ENCODE results near the gene RNU4-1.
"Not testable (repeated sequence)": the region's sequence is repeated elsewhere in the genome, so short reads cannot be mapped to it uniquely, and the experiment has no call there.

Gene RNU4-1

GRCh38 chr12:120257041-120257821 lies 35.8 kb downstream of the RNU4-1 start:
- DNase-seq, result no peak

DNA sequence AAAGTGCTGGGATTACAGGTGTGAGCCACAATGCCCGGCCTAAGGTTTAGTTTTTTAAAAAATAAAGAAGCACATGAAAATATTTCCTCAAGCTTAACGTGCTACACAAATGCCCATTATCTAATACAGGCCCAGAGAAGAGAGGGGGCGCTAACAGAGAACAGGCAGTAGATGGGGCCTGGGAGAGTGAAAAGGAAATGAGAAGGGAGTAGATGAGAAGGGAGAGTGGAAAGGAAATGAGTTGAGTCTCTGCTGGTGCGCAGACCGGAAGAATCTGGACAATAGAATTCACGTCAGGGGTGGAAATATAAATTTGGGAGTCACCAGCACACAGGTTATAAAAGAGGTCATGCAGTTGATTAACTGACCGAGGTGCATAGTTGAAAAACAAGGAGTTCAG lies 38.2 kb downstream of the RNU4-1 start:
- no peak for DNase-seq

DNA sequence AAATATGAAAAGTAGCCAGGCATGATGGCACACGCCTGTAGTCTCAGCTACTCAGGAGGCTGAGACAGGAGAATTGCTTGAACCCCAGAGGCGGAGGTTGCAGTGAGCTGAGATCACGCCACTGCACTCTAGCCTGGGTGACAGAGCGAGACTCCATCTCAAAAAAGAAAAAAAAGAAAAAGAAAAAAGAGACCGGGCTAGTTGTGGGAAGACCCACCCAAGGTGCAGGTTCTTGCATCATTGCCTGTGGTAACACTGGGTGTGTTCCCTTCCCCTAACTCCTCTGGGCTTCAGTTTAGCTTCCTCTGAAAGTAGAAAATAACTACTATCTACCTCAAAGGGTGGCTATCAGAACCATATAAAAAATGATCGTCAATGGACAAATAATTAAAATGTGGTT lies 39.7 kb downstream of the RNU4-1 start:
- DNase-seq, result not testable (repeated sequence)

GRCh38 chr12:120252071-120252906 lies 40.7 kb downstream of the RNU4-1 start:
- peak; percentile 45 for DNase-seq

DNA sequence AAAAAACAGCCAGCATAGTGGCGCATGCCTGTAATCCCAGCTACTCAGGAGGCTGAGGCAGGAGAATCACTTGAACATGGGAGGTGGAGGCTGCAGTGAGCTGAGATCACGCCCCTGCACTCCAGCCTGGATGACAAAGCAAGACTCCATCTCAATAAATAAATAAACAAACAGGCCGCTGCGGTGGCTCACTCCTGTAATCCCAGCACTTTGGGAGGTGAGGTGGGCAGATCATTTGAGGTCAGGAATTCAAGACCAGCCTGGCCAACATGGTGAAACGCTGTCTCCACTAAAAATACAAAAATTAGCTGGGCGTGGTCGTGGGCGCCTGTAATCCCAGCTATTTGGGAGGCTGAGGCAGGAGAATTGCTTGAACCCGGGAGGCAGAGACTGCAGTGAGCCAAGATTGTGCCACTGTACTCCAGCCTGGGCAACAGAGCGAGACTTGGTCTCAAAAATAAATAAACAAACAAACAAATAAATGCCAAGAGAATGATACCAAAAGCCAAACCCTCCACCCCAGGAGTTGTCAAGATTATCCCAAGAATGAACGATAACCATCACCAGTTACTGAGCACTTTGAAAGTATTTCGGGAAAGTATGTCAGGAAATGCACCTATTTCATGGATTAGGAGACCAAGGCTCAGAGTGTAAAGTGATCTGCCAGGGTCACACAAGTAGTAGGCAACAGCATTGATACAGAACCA lies 41.5 kb downstream of the RNU4-1 start:
- DNase-seq, result not testable (repeated sequence)

GRCh38 chr12:120249875-120250795 lies 42.9 kb downstream of the RNU4-1 start:
- no peak for DNase-seq

DNA sequence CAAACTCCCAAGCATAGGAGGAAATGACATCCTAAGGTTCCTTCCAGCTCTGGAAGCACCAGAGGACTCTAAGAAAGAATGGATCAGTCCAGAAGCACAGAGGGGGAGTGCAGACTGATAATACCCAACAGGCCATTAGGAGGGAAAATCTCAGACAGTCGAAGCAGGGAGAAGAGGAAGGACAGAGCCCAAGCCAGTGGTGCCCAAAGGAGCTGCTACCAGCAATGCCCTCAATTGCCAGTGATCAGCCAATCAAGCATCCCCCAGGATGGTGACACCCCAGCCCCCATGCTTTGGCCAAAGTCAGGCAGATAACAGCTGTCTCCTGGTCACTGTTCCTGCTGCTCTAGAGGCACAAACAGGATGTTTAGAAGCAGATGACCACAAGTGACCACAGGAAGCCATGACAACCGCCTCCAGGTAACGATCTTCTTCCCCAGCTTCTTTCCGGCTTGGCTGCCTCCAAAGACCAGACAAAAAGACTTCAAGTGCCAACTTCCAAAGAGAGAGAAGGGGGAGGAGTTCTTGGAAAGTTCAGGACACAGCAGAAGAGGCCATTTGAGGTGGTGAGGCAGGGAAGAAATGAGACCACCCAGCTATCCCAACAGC lies 43.7 kb downstream of the RNU4-1 start:
- no peak for DNase-seq

DNA sequence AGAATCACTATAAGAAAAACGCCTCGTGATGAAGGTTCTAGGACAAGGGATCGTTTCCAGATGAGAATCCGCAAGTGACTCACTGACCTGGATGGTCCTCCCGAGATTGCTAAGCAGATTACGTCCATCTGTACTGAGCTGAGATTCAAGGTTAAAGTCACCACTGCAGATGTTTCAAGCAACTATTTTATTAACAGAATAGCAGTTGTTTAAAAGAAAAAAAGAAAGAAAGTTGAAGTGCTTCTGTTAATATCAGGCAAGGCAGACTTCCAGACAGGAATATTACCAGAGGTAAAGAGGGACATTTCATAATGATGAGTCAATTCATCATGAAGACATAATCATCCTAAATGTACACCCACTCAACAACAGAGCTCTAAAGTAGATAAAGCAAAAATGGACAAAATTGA lies 45.4 kb downstream of the RNU4-1 start:
- DNase-seq, result no peak

- DNase-seq, result no peak
Measured at GRCh38 chr12:120247183-120247582, 45.9 kb downstream of the RNU4-1 start.

DNA sequence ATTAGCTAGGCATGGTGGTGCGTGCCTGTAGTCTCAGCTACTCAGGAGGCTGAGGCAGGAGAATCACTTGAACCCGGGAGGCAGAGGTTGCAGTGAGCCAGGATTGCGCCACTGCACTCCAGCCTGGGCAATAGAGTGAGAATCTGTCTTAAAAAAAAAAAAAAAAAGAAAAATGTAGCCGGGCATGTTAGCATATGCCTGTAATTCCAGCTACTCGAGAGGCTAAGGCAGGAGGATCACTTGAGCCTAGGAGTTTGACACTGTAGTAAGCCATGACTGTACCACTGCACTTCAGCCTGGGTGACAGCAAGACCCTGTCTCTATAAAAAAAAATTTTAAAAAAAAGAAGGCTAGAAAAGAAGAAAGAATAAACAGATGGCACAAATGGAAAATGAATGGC lies 46.3 kb downstream of the RNU4-1 start:
- not testable (repeated sequence) for DNase-seq

Data from GDM1 (cell line).